ENCODE results near the gene TTC12.

TTC12 gene

DNA sequence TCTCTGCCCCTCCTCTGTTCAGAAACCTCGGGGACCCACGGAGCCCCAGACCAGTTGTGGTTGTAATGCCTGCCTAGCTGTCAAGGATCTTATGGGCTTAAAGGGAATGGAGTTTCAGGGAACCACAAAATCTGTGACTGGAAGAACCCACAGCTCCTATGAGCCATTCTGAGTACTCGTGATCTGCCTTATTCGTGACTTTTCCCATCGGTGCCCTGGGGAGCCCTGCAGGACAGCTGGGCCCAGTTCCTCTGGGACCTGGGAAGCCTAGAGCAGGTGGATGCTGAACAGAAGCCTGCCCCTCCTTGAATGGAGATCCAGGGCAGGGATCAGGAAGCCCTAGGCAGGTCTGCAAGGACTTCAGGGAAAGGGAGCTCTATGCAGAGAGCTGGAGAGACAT is 42.1 kb upstream of the TTC12 start:
- no peak for TF ChIP-seq POLR2AphosphoS5 (IDR thresholded peaks at IDR 0.05; ENCODE audit: borderline replicate concordance, low read depth, low read length)
- no peak for TF ChIP-seq EZH2 (IDR thresholded peaks at IDR 0.05)
- no peak for TF ChIP-seq FOXP2 (optimal IDR thresholded peaks at IDR 0.05; ENCODE audit: control extremely low read depth, extremely low read length, insufficient read depth)
- Histone ChIP-seq H3K9me3 (ENCODE audit: low read depth, low read length) (no peaks in the 10 kb centered on the region), H3K4me3 (no peak overlapping the region), H3K36me3 (ENCODE audit: insufficient read depth, low read length) (no peaks in the 10 kb centered on the region), H3K9ac (ENCODE audit: insufficient read length) (no peak overlapping the region), H3K27ac (no peak overlapping the region)
- DNase-seq (ENCODE audit: low read depth, low spot score), result no peak

DNA sequence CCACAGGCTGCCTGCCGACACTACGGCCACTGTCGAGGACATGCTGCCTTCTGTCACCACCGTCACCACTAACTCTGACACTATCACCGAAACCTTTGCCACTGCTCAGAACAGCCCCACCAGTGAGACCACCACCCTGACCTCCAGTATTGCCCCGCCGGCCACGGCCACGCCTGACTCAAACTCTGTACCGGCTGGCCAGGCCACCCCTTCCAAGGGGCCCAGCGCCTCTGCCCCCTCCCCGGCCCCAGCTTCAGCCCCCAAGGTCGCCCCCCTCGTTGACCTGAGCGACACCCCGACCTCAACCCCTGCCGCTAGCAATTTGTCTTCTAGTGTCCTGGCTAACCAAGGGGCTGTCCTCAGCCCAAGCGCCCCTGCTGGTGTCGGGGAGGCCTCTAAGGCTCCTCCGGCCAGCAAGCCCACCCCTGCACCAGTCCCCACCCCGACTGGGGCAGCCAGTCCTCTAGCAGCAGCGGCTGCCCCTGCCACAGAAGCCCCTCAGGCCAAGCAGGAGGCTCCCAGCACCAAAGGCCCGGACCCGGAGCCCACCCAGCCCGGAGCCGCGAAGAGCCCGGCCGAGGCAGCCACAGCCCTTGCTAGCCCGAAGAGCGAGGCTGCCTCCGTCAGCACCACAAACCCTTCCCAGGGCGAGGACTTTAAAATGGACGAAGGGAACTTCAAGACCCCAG is 41.3 kb upstream of the TTC12 start:
- Histone ChIP-seq H3K9me3 (ENCODE audit: low read depth, low read length) (no peaks in the 10 kb centered on the region), H3K9ac (ENCODE audit: insufficient read length) (no peak overlapping the region), H3K4me3 (no peak overlapping the region), H3K36me3 (ENCODE audit: insufficient read depth, low read length) (no peaks in the 10 kb centered on the region), H3K27ac (no peak overlapping the region)
- TF ChIP-seq POLR2AphosphoS5 (IDR thresholded peaks at IDR 0.05; ENCODE audit: borderline replicate concordance, low read depth, low read length), result no peak
- no peak for TF ChIP-seq EZH2 (IDR thresholded peaks at IDR 0.05)
- TF ChIP-seq FOXP2 (optimal IDR thresholded peaks at IDR 0.05; ENCODE audit: control extremely low read depth, extremely low read length, insufficient read depth), result no peak
- DNase-seq (ENCODE audit: low read depth, low spot score), result no peak

DNA sequence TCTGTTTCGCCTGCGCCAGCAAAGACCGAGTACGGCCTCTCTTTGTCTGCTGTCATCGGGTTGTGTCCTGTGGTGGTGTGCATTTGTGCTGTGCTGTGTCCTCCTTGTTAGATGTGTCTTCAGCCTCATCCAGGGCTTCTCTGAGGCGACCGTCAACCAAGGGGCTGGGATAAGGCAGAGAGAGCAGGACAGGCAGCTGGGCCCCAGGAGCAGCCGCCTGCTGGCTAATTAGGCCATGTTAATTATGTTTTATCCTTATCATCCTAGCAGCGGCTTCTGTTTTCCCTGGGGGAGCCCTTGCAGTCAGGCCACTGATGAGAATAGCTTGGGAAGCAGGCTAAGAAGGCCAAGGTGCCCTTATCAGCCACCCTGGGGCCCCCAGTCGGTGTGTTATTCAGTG is 40.7 kb upstream of the TTC12 start:
- no peaks in the 10 kb centered on the region for H3K9me3 ChIP-seq (ENCODE audit: low read depth, low read length)
- no peaks in the 10 kb centered on the region for H3K36me3 ChIP-seq (ENCODE audit: insufficient read depth, low read length)
- no peak for DNase-seq (ENCODE audit: low read depth, low spot score)
- H3K4me3 ChIP-seq, result no peak overlapping the region
- TF ChIP-seq POLR2AphosphoS5 (IDR thresholded peaks at IDR 0.05; ENCODE audit: borderline replicate concordance, low read depth, low read length) (no peak), EZH2 (IDR thresholded peaks at IDR 0.05) (no peak), FOXP2 (optimal IDR thresholded peaks at IDR 0.05; ENCODE audit: control extremely low read depth, extremely low read length, insufficient read depth) (no peak)
- no peak overlapping the region for H3K27ac ChIP-seq
- no peak overlapping the region for H3K9ac ChIP-seq (ENCODE audit: insufficient read length)

DNA sequence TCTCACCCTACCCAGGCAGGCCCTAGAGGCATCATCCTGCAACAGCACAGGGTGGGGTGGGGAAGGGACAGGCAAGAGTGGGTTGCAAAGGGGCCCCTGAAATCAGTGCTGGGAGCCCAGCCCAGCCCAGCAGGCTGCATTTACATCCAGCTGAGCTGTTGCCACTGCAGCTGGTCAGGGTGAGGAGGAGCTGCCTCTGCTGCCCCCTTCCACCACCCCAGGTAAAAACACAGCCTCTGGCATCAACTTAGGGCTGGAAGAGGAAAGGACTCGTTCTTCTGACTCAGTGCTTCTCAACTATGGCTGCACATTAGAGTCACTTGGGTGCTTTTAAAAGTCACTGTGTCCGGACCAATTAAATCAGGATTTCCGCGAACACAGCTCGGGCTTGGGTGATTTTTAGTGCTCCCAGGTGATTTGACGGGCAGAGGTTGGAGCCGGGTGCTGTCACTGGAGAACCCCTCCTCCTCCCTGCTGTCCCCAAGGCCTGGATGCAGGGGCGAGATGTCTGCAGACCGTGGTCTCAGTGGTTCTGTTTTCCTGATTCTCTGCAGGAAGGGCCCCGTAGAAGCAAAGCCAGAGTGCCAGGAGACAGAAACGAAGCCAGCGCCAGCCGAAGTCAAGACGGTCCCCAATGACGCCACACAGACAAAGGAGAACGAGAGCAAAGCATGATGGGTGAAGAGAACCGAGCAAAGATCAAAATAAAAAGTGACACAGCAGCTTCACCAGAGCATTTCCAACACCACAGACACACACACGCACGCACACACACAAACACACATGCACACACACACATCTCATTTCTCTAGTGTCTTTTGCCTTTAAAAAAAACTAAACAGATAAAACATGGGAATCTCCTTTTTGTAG is 39.4 kb upstream of the TTC12 start:
- no peak for TF ChIP-seq FOXP2 (optimal IDR thresholded peaks at IDR 0.05; ENCODE audit: control extremely low read depth, extremely low read length, insufficient read depth)
- no peak for TF ChIP-seq POLR2AphosphoS5 (IDR thresholded peaks at IDR 0.05; ENCODE audit: borderline replicate concordance, low read depth, low read length)
- DNase-seq (ENCODE audit: low read depth, low spot score), result no peak
- Histone ChIP-seq H3K27ac (peak overlapping the region; percentile 31; the same call in 1 of the 2 replicates), H3K4me3 (no peak overlapping the region), H3K9ac (ENCODE audit: insufficient read length) (no peak overlapping the region), H3K36me3 (ENCODE audit: insufficient read depth, low read length) (no peaks in the 10 kb centered on the region), H3K9me3 (ENCODE audit: low read depth, low read length) (no peaks in the 10 kb centered on the region)

DNA sequence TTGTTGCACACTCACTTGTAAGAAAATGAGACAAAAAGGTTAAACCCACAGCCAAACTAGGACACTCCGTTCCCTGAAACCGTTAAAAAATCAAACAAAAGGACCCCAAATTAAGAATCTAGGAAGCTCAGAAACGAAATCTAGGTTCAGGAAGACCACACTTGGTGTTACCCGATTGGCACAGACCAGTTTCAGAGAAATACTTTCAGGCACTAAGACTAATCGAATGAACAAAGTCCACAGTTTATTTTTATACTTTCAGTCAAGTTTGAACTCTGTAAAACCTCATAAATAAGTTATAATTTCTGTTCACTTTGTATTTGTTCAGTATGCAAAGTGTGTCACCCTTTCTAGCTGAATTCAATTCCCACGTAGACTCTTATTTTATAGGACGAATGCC is 38.8 kb upstream of the TTC12 start:
- H3K4me3 ChIP-seq, result 0 out of 2 replicates have a peak overlapping the region, but pooled peaks have one; percentile 22
- no peaks in the 10 kb centered on the region for H3K9me3 ChIP-seq (ENCODE audit: low read depth, low read length)
- no peak overlapping the region for H3K9ac ChIP-seq (ENCODE audit: insufficient read length)
- peak overlapping the region; percentile 31; the same call in 1 of the 2 replicates for H3K27ac ChIP-seq
- DNase-seq (ENCODE audit: low read depth, low spot score), result no peak
- TF ChIP-seq EZH2 (IDR thresholded peaks at IDR 0.05) (no peak), POLR2AphosphoS5 (IDR thresholded peaks at IDR 0.05; ENCODE audit: borderline replicate concordance, low read depth, low read length) (no peak), FOXP2 (optimal IDR thresholded peaks at IDR 0.05; ENCODE audit: control extremely low read depth, extremely low read length, insufficient read depth) (no peak)
- H3K36me3 ChIP-seq (ENCODE audit: insufficient read depth, low read length), result no peaks in the 10 kb centered on the region

DNA sequence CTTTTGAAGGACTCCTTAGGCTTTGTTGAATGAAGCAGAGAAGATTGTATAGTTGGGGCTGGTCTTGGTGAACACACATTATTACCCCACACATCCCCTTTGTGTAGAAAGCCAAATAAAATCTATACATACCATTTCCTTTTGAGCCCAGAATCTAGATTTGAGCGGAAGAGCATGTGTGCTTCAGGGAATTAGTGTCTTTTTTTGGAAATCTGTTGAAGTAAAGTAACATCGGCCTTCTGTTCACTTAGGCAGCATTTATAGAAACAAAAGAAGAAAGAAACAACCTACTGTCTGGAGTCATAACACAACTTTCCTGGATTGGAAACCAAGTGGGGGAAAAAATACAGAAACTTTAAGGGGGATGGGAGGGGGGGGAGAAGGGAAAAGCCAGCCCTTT is 37.9 kb upstream of the TTC12 start:
- no peak for TF ChIP-seq POLR2AphosphoS5 (IDR thresholded peaks at IDR 0.05; ENCODE audit: borderline replicate concordance, low read depth, low read length)
- TF ChIP-seq FOXP2 (optimal IDR thresholded peaks at IDR 0.05; ENCODE audit: control extremely low read depth, extremely low read length, insufficient read depth), result no peak
- TF ChIP-seq EZH2 (IDR thresholded peaks at IDR 0.05), result no peak
- no peak overlapping the region for H3K27ac ChIP-seq
- no peaks in the 10 kb centered on the region for H3K9me3 ChIP-seq (ENCODE audit: low read depth, low read length)
- H3K36me3 ChIP-seq (ENCODE audit: insufficient read depth, low read length), result no peaks in the 10 kb centered on the region
- no peak overlapping the region for H3K4me3 ChIP-seq
- DNase-seq (ENCODE audit: low read depth, low spot score), result no peak
- H3K9ac ChIP-seq (ENCODE audit: insufficient read length), result no peak overlapping the region

DNA sequence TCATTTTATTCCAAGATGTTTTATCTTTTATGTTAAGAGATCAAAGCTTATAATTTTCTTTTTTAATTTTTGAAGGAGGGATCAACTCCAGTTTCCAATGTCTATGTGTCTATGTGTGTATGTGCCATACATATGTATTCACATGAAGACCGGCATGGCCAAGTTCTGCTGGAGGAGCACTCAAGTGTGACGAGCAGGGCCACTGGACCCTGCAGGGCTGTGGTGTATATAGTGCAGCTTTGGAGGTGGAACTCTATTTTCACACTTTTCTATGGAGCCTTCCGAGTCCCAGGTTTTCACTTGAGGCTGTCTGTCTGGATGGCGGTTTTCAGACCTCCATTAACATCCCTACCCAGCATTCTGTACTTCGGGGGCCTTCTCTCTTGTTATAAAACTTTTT is 36.5 kb upstream of the TTC12 start:
- DNase-seq (ENCODE audit: low read depth, low spot score), result no peak
- H3K36me3 ChIP-seq (ENCODE audit: insufficient read depth, low read length), result no peaks in the 10 kb centered on the region
- H3K9me3 ChIP-seq (ENCODE audit: low read depth, low read length), result no peaks in the 10 kb centered on the region
- H3K4me3 ChIP-seq, result no peak overlapping the region
- TF ChIP-seq POLR2AphosphoS5 (IDR thresholded peaks at IDR 0.05; ENCODE audit: borderline replicate concordance, low read depth, low read length) (no peak), FOXP2 (optimal IDR thresholded peaks at IDR 0.05; ENCODE audit: control extremely low read depth, extremely low read length, insufficient read depth) (no peak), EZH2 (IDR thresholded peaks at IDR 0.05) (no peak)
- no peak overlapping the region for H3K9ac ChIP-seq (ENCODE audit: insufficient read length)
- H3K27ac ChIP-seq, result no peak overlapping the region

DNA sequence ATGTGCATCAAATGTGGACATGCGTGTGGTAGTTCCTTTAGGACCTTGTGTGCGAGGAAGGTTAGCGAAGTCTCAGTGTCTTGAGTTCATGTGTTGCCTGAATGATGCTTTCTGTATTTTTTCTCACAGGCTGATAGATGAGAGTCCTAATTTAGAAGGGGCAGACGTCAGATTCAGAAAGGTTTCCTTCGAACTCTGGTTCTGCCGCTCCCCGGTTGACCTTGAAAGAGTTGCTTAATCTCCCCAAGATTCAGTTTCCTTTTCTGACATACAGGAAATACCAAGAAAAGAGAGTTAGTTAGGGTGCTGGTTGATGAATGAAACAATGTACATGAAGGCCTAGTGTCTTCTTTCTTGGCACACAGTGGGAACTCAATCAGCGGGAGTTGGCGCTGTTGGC is 35.9 kb upstream of the TTC12 start:
- no peak overlapping the region for H3K4me3 ChIP-seq
- H3K27ac ChIP-seq, result no peak overlapping the region
- H3K9ac ChIP-seq (ENCODE audit: insufficient read length), result no peak overlapping the region
- no peaks in the 10 kb centered on the region for H3K36me3 ChIP-seq (ENCODE audit: insufficient read depth, low read length)
- no peak for DNase-seq (ENCODE audit: low read depth, low spot score)
- TF ChIP-seq EZH2 (IDR thresholded peaks at IDR 0.05) (no peak), POLR2AphosphoS5 (IDR thresholded peaks at IDR 0.05; ENCODE audit: borderline replicate concordance, low read depth, low read length) (no peak), FOXP2 (optimal IDR thresholded peaks at IDR 0.05; ENCODE audit: control extremely low read depth, extremely low read length, insufficient read depth) (no peak)
- H3K9me3 ChIP-seq (ENCODE audit: low read depth, low read length), result no peaks in the 10 kb centered on the region
